SJSA1 (cell line): Measurements from ENCODE around the gene PDE4B. TPM values are rescaled to one million over a fixed set of nuclear protein-coding genes. Genes with fewer than 3 reads are reported as not detected.
"Not testable (repeated sequence)": the region's sequence is repeated elsewhere in the genome, so short reads cannot be mapped to it uniquely, and the experiment has no call there.

ENCODE experiments used
- DNase-seq, 2 experiments: peaks; one replicate each; pipeline ENCODE4 v3.0.0-alpha.2; 2015 to 2020; ENCODE audit warnings: low spot score in 2 of 2, low read depth in 1 of 2
- H3K27ac ChIP-seq: fragments of 250-450 bp; sonication (Bioruptor Pico); 2 replicates; pipeline ENCODE4 v1.5.1; 2020; ENCODE audit warnings: mild to moderate bottlenecking, moderate library complexity
- H3K27me3 ChIP-seq: fragments of 250-450 bp; sonication (Bioruptor Pico); replicated peaks from 2 replicates; pipeline ENCODE4 v1.5.1; 2020; ENCODE audit warnings: mild to moderate bottlenecking, moderate library complexity
- H3K36me3 ChIP-seq: fragments of 250-450 bp; sonication (Bioruptor Pico); 2 replicates; pipeline ENCODE4 v1.5.1; 2020; ENCODE audit warnings: mild to moderate bottlenecking
- H3K4me1 ChIP-seq: fragments of 250-450 bp; sonication (Bioruptor Pico); replicated peaks from 2 replicates; pipeline ENCODE4 v1.6.1; 2021; ENCODE audit warnings: mild to moderate bottlenecking
- H3K4me3 ChIP-seq: fragments of 250-450 bp; sonication (Bioruptor Pico); 2 replicates; pipeline ENCODE4 v1.5.1; 2020; ENCODE audit warnings: mild to moderate bottlenecking
- H3K9me3 ChIP-seq: fragments of 250-450 bp; sonication (Bioruptor Pico); replicated peaks from 2 replicates; pipeline ENCODE4 v1.5.1; 2020; ENCODE audit warnings: mild to moderate bottlenecking
- total RNA-seq: library from RNA; depleted of rRNA; stranded (reverse); fragments of >200 nt; shearing (Covaris generic); gene quantifications from 2 replicates; pipeline ENCODE4 v1.2.3, GENCODE V29; 2014

PDE4B gene
- total RNA-seq, 1 experiment from 2014 or later = 12.4 TPM

DNA sequence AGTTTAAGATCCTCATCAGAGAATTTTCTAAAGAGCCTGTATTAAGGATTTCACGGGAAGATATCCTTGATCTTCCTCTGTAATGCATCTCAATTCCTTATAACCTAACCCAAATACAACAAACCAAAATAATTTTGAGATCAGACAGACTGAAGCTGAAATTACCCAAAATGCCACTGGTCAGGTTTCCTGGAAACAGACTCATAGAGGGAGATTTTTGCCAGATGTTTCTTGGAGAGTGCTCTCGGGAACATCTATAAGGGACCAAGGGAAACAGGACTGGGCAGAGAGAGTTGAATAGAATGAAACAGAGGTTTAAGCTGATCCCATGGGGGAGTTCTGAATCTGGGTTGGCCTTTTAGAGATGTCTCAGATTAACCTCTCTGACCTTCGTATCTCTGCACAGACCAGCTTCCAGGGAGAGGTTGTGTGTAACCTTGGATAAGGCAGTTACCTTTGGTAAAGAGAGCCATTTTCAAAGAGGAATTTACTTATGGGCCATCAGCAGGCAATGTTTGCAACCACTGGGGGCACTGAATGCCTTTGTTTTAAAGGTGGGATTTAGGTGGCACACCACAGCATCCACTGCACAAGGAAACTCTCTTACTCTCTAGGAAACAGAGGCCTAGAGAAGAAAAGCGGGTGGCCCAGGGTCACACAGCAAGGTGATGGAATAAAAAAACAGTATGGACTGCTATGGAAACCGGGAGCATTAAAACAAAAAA lies 610.5 kb downstream of the PDE4B start:
- Histone ChIP-seq H3K4me1 (peaks cover 8% of the 10 kb centered on the region), H3K4me3 (no peak overlapping the region), H3K36me3 (no peaks in the 10 kb centered on the region), H3K27me3 (no peaks in the 10 kb centered on the region), H3K27ac (no peak overlapping the region), H3K9me3 (no peaks in the 10 kb centered on the region)
- DNase-seq = no peak

DNA sequence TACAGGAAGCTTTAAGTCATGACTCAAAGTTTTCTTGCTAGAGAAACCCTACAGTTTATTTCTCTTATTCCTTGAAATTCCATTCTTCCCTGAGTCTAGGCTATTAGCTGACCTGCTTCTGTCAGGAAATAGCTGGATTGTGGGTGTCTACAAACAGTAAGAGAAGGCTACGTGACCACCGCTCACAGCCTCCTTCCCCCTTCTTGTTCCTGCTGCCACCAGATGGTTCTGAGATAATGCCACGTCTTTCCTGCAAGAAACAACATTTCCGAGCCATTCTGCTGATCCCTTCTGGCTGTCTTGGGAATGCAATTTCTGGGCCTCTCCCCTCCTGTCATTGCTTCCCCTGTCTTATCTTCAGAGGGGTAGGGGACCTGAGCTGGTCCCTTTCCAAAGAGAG lies 612.4 kb downstream of the PDE4B start:
- Histone ChIP-seq H3K36me3 (no peaks in the 10 kb centered on the region), H3K4me1 (peaks cover 2% of the 10 kb centered on the region), H3K27ac (no peak overlapping the region), H3K27me3 (no peaks in the 10 kb centered on the region), H3K9me3 (no peaks in the 10 kb centered on the region), H3K4me3 (no peak overlapping the region)
- no peak for DNase-seq

DNA sequence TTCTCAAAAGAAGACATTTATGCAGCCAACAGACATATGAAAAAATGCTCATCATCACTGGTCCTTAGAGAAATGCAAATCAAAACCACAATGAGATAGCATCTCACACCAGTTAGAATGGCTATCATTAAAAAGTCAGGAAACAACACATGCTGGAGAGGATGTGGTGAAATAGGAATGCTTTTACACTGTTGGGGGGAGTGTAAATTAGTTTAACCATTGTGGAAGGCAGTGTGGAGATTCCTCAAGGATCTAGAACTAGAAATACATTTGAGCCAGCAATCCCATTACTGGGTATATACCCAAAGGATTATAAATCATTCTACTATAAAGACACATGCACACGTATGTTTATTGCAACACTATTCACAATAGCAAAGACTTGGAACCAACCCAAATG lies 618.8 kb downstream of the PDE4B start:
- not testable (repeated sequence) for H3K36me3 ChIP-seq, DNase-seq, H3K4me1 ChIP-seq, H3K4me3 ChIP-seq, H3K9me3 ChIP-seq, H3K27me3 ChIP-seq, H3K27ac ChIP-seq

DNA sequence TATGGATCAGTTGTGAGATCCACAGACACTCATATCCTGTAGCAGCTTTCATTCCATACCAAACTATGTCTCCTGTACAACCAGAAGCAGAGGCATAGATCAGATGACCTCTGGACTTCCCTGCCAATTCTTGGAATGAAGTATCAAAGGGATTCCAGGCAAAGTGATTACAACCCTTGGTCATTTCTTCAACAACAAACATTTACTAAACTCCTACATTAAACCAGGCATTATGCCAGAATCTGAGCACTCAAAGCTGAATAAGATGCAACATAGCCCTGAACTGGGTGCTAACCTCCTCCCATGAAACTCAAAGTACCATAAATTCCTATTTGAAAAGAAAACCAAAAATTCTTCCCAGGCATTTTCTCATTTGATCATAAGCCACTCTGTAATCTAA lies 620.0 kb downstream of the PDE4B start:
- no peaks in the 10 kb centered on the region for H3K36me3 ChIP-seq
- no peak for DNase-seq
- no peak overlapping the region for H3K27ac ChIP-seq
- peaks cover 4% of the 10 kb centered on the region; the same call in 1 of the 2 replicates for H3K4me1 ChIP-seq
- H3K27me3 ChIP-seq = no peaks in the 10 kb centered on the region
- no peak overlapping the region for H3K4me3 ChIP-seq
- peaks cover 6% of the 10 kb centered on the region; the same call in 1 of the 2 replicates for H3K9me3 ChIP-seq

DNA sequence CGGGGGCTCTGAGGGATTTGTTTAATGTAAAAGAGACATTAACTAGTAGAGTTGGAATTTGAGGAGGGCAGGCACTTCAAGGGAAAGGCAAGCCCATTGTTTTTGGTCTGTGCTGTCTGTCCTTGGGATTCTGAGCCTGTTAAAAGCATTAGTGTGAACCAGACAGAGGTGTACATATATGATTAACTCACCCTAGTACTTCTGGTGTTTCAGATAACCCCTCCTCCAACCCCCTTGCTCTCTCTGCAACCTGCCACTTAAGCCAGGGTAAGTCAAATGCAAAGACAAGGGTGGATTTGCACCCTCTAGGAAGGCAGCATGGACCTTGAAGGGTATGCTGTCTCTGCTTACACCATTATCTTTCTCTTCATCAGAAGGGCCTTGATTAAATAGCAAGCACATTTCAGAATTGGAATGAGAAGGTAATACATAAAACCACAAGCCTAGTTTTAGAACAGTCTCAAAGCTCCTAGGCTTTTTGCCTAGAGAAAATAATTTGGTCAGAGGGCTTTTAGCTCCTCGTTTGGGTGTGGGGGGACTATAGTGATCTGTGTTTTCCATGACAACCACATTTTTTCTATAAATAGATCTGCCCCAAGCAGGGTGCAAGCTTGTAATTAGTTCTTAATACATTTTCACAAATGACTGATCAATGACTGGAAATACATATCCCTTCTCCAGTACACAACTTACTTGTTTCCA lies 620.6 kb downstream of the PDE4B start:
- no peak overlapping the region for H3K27ac ChIP-seq
- H3K27me3 ChIP-seq = no peaks in the 10 kb centered on the region
- peaks cover 6% of the 10 kb centered on the region; the same call in 1 of the 2 replicates for H3K9me3 ChIP-seq
- no peaks in the 10 kb centered on the region for H3K36me3 ChIP-seq
- no peak overlapping the region for H3K4me3 ChIP-seq
- peaks cover 4% of the 10 kb centered on the region; the same call in 1 of the 2 replicates for H3K4me1 ChIP-seq
- no peak for DNase-seq

DNA sequence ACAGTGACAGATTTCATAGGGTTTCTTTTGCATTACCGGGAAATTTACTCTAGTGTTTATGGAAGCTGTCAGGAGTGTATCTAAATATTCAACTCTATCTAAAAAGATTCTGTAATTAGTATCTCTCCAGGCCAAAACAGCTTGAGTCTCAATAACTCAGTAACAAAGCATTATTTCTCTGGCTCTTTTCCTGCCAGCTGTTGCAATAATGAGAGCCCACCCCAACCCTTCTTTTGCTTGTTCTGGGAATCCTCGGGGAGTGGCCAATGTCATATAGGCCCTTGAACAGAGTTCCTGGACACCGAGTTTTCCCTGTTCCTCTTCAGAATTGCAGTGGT lies 621.1 kb downstream of the PDE4B start:
- Histone ChIP-seq H3K27me3 (no peaks in the 10 kb centered on the region), H3K4me1 (peaks cover 4% of the 10 kb centered on the region; the same call in 1 of the 2 replicates), H3K27ac (no peak overlapping the region), H3K4me3 (no peak overlapping the region), H3K36me3 (no peaks in the 10 kb centered on the region), H3K9me3 (peaks cover 6% of the 10 kb centered on the region; the same call in 1 of the 2 replicates)
- DNase-seq = no peak

DNA sequence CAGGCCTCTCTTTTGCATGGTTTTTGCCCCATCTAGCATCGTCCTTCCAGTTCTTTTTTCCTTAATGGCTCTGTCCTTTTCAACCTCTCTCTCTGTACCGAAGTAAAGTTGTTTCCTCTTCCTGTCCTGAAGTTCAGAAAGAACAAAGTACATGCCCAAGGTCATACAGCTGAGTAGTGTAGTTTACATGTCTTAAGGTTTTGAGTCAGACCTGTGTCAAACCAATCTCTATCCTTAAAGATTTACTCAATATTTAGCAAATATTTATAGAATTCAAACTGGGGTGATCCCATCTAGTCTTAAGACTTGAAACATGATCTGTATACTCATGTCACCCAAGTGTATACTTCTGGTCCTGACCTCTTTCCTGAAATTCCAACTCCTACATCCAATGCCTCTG lies 622.6 kb downstream of the PDE4B start:
- Histone ChIP-seq H3K36me3 (no peaks in the 10 kb centered on the region), H3K4me3 (no peak overlapping the region), H3K27ac (no peak overlapping the region), H3K9me3 (peaks cover 6% of the 10 kb centered on the region; the same call in 1 of the 2 replicates), H3K27me3 (no peaks in the 10 kb centered on the region), H3K4me1 (peaks cover 4% of the 10 kb centered on the region; the same call in 1 of the 2 replicates)
- no peak for DNase-seq

DNA sequence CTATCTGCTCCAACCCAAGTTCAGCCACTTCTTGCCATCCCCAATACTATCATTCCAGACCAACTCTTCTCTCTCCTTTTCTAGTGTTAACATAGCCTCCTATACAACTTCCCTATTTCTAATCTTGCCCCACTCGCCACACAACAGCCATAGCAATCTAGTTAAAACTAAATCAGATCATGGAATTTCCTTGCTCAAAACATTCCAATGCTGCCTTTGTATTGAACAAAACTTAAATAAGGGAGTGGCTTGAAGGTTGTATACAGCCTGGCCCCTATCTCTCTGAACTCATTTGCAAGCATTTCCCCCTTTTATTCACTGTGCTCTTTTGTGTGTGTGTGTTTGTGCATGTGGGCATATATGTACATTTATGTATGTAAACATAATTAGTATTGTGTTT lies 623.2 kb downstream of the PDE4B start:
- Histone ChIP-seq H3K9me3 (peaks cover 6% of the 10 kb centered on the region; the same call in 1 of the 2 replicates), H3K27me3 (no peaks in the 10 kb centered on the region), H3K4me1 (peaks cover 4% of the 10 kb centered on the region; the same call in 1 of the 2 replicates), H3K36me3 (no peaks in the 10 kb centered on the region), H3K4me3 (no peak overlapping the region), H3K27ac (no peak overlapping the region)
- DNase-seq = no peak

DNA sequence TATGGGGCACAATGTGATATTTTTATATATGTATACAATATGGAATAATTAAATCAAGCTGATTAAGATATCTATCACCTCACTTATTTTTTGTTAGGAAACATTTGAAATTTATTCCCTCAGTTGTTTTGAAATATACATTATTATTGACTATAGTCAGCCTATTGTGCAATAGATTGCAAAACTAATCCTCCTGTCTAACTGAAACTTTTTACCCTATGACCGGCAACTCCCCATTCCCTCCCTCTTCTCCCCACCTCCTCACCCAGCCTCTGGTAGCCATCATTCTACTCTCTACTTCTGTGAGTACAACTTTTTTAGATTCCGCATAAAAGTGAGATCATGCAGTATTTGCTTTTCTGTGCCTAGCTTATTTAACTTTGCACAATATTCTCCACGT lies 623.6 kb downstream of the PDE4B start:
- no peaks in the 10 kb centered on the region for H3K27me3 ChIP-seq
- peaks cover 6% of the 10 kb centered on the region; the same call in 1 of the 2 replicates for H3K9me3 ChIP-seq
- no peak for DNase-seq
- peaks cover 4% of the 10 kb centered on the region; the same call in 1 of the 2 replicates for H3K4me1 ChIP-seq
- H3K27ac ChIP-seq = no peak overlapping the region
- H3K36me3 ChIP-seq = no peaks in the 10 kb centered on the region
- H3K4me3 ChIP-seq = no peak overlapping the region

DNA sequence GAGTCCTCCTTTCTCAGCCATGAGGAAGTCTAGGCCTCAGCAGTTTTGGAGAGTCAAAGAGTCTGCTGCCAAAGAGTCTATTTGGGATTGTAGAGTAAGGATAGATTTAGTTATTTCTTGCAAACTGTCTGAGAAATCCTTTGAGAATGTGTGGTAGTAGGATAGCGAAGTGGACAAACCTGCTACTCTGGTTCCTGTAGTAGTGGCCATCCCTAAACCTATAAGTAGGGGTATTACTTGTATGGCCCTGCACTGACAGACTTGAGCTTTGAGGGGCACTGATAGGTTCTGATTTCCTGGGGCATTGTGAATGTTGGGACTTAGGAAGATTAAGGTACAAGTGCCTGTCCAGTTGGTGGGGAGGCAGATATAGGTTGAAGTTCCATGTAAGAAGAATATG lies 625.3 kb downstream of the PDE4B start:
- Histone ChIP-seq H3K9me3 (peaks cover 6% of the 10 kb centered on the region; the same call in 1 of the 2 replicates), H3K27ac (no peak overlapping the region), H3K4me3 (no peak overlapping the region), H3K4me1 (no peaks in the 10 kb centered on the region), H3K36me3 (no peaks in the 10 kb centered on the region), H3K27me3 (no peaks in the 10 kb centered on the region)
- no peak for DNase-seq

DNA sequence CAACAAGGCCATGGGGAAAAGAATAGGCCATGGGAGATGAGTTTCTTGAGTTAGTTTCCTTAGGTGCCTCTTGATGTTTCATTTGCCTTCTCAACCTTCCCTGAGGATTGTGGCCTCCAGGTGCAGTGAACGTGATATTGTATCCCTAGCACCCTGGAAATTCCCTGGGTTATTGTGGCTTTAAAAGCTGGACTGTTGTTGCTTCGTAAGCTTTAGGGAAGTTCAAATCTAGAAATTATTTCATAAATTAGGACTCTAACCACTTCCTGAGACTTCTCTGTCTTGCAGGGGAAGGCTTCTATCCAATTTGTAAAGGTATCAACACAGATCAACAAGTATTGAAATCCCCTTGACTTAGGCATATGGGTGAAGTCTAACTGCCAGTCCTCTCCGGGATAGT lies 627.5 kb downstream of the PDE4B start:
- H3K27me3 ChIP-seq, H3K4me1 ChIP-seq, H3K4me3 ChIP-seq, H3K36me3 ChIP-seq, DNase-seq, H3K27ac ChIP-seq, H3K9me3 ChIP-seq: not testable (repeated sequence)

DNA sequence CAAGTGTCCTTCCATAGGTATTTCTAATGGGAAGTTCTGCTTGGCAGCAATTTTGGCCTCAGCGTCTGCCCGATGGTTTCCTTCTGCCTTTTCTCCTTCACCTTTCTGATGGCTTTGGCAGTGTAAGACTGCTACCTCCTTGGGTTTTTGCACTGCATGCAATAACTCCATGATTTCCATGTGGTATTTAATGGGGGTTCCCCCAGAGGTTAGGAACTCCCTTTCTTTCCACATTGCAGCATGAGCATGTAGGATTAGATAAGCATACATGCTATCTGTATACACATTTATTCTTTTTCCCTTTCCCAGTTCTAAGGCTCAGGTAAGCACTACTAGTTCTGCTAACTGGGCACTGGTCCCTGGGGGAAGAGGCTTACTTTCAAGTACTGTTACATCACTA lies 628.2 kb downstream of the PDE4B start:
- not testable (repeated sequence) for DNase-seq, H3K27ac ChIP-seq, H3K27me3 ChIP-seq, H3K4me1 ChIP-seq, H3K36me3 ChIP-seq, H3K4me3 ChIP-seq, H3K9me3 ChIP-seq

DNA sequence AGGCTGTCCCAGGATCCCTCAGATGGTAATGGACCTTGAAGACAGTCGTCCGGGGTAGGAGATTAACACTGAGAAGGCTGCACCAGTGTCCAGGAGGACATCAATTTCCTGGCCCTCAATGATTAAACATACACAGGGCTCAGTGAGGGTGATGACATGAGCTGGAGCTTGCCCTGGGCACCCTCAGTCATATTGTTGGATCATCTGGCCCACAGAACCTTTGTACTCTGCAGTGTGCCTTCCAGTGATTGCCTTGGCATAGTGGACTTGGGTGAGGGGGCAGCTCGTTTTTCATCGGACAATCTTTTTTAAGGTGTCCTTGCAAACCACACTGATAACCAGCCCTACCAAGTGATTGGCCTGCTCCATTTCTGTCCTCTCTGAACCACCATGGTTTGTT lies 630.1 kb downstream of the PDE4B start:
- no peak for DNase-seq
- Histone ChIP-seq H3K4me3 (no peak overlapping the region), H3K27me3 (no peaks in the 10 kb centered on the region), H3K4me1 (no peaks in the 10 kb centered on the region), H3K27ac (no peak overlapping the region), H3K9me3 (0 out of 2 replicates have a peak, but pooled peaks cover 1% of the 10 kb centered on the region), H3K36me3 (no peaks in the 10 kb centered on the region)
